Kidney (tissue), 14 donors: ENCODE measurements around the gene FMN2. TPM values are rescaled to one million over a fixed set of nuclear protein-coding genes. Genes with fewer than 3 reads are reported as not detected.

Experiments used
- DNase-seq, 5 donors: peaks; one replicate each; pipeline ENCODE4 v3.0.0-alpha.2; 2013 to 2020
- FAIRE-seq: peaks from 2 replicates; lab custom pipeline; 2012; peaks lifted over from hg19 to GRCh38; lab: Jason Lieb, UNC
- H3K27ac ChIP-seq, 2 donors: one replicate each; pipeline ENCODE4 v1.7.0; 2013; ENCODE audit warnings: low read depth in 2 of 2, low read length in 2 of 2, inconsistent platforms in 1 of 2
- H3K27me3 ChIP-seq: one replicate; pipeline ENCODE4 v1.7.1; 2013; ENCODE audit warnings: low read length, inconsistent platforms; ENCODE audit not compliant: control insufficient read depth, insufficient read depth
- H3K36me3 ChIP-seq, 3 donors: one replicate each; pipeline versions ENCODE4 v1.7.0 to v1.7.1; 2013; ENCODE audit warnings: low read length in 3 of 3, control low read depth in 1 of 3, inconsistent platforms in 1 of 3; ENCODE audit not compliant: insufficient read depth in 3 of 3, control insufficient read depth in 2 of 3
- H3K4me1 ChIP-seq, 3 donors: one replicate each; pipeline versions ENCODE4 v1.7.0 to v1.7.1; 2013; ENCODE audit warnings: low read length in 3 of 3, inconsistent platforms in 1 of 3, low read depth in 1 of 3; ENCODE audit not compliant: control insufficient read depth in 2 of 3, insufficient read depth in 2 of 3
- H3K4me3 ChIP-seq, 3 donors: one replicate each; pipeline versions ENCODE4 v1.7.0 to v1.8.1; 2013; ENCODE audit warnings: low read length in 3 of 3, control low read depth in 1 of 3, inconsistent platforms in 1 of 3
- H3K9ac ChIP-seq, 3 donors: one replicate each; pipeline versions ENCODE4 v1.7.0 to v1.7.1; 2013; ENCODE audit warnings: low read length in 3 of 3, control low read depth in 1 of 3, inconsistent platforms in 1 of 3
- H3K9me3 ChIP-seq, 3 donors: one replicate each; pipeline versions ENCODE4 v1.7.0 to v1.7.1; 2013; ENCODE audit warnings: low read length in 3 of 3, control low read depth in 1 of 3, inconsistent platforms in 1 of 3; ENCODE audit not compliant: control insufficient read depth in 2 of 3, insufficient read depth in 1 of 3
- intact Hi-C: fragments of 100-400 bp; cut with DNase I; formaldehyde crosslinking; loops from one replicate; pipeline ENCODE4 v1.11.1; 2022
- polyA plus RNA-seq: library from polyadenylated mRNA; stranded (reverse); fragments of 350-450 nt; fragmentation: Illumina TruSeq; extraction: RNeasy Lipid Tissue Mini Kit (QIAGEN cat#74804); gene quantifications from one replicate; pipeline ENCODE4 v1.2.3, GENCODE V29; 2014; ENCODE audit warnings: low read depth, low replicate concordance; ENCODE audit not compliant: insufficient read depth
- total RNA-seq: library from RNA; stranded (reverse); fragmentation: NEBNext Ultra II Directional; extraction: Animal tissue kit (Norgen Biotek cat#: 25700); gene quantifications from one replicate; pipeline ENCODE4 v1.2.1, GENCODE V29; 2021
- TF ChIP-seq, protein P1 (sequence below): IDR thresholded peaks from 3 replicates; pipeline ENCODE4 v1.5.1; 2012; ENCODE audit warnings: mild to moderate bottlenecking, moderate library complexity, borderline replicate concordance; ENCODE audit not compliant: insufficient read depth; ENCODE audit errors: extremely low read depth
- donor health status: control.
- donor health status: control.
- donor health status: control.
- donor health status: control.
- donor health status: control.
- donor health status: DM: yes; HTN: yes; CAD: no.
- donor health status: Normal renal cell carcinoma (clear cell type).

FMN2 gene
- total and polyA plus RNA-seq, 2 donors from 2014 or later: 0.06 to 3.4 TPM

DNA sequence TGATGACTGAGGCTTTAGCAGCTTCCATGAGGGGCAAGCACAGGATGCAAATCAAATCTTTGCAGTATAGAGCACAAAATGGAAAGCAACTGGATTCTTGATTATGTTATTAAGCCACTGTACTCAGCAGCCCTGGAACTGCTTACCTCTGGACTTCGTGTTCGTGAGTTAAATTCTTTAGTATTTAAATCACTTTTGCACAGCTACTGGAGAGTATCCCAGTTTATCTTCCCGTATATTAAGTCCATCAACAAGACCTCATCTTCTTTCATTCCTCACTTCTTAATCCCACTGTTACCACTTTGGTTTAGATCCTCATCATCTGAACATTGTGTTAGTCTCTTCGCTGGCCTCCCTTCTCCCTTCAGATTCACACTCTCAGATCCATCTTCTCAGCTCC is 411.4 kb downstream of the FMN2 start:
- Histone ChIP-seq H3K27ac (no peak overlapping the region), H3K4me1 (peaks cover 0 to 2% (median 0%) of the 10 kb centered on the region in 3 donors), H3K27me3 (no peaks in the 10 kb centered on the region), H3K4me3 (no peak overlapping the region), H3K36me3 (no peaks in the 10 kb centered on the region), H3K9me3 (no peaks in the 10 kb centered on the region), H3K9ac (no peak overlapping the region)
- DNase-seq (no peak), FAIRE-seq (no peak)
- intact Hi-C loops: no loop called here
- TF ChIP-seq, protein P1, sequence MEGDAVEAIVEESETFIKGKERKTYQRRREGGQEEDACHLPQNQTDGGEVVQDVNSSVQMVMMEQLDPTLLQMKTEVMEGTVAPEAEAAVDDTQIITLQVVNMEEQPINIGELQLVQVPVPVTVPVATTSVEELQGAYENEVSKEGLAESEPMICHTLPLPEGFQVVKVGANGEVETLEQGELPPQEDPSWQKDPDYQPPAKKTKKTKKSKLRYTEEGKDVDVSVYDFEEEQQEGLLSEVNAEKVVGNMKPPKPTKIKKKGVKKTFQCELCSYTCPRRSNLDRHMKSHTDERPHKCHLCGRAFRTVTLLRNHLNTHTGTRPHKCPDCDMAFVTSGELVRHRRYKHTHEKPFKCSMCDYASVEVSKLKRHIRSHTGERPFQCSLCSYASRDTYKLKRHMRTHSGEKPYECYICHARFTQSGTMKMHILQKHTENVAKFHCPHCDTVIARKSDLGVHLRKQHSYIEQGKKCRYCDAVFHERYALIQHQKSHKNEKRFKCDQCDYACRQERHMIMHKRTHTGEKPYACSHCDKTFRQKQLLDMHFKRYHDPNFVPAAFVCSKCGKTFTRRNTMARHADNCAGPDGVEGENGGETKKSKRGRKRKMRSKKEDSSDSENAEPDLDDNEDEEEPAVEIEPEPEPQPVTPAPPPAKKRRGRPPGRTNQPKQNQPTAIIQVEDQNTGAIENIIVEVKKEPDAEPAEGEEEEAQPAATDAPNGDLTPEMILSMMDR: no peak

DNA sequence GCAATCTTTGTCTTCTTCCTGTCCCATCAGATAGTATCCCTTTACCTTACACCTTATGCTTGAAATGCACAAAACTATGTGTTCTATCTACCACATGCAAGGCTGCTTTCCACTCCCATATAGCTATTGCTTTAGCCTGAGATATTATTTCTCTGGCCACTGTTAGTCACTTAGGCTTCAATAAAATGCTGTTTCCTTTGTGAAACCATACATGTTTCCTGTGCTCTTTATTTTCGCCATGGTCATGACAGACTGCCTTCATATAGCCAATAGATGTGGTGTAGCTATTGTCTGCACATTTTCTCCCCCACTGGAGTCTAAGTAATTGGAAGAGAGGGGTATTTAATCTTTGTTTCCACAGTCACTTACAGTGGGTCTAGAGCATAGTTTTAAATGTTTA is 411.9 kb downstream of the FMN2 start:
- intact Hi-C loops: no loop called here
- no peaks in the 10 kb centered on the region for H3K4me1 ChIP-seq
- no peaks in the 10 kb centered on the region for H3K36me3 ChIP-seq
- no peak overlapping the region for H3K27ac ChIP-seq
- no peak overlapping the region for H3K4me3 ChIP-seq
- H3K9me3 ChIP-seq: no peaks in the 10 kb centered on the region
- TF ChIP-seq, protein P1: no peak
- no peak overlapping the region for H3K9ac ChIP-seq
- FAIRE-seq: no peak
- DNase-seq: no peak
- no peaks in the 10 kb centered on the region for H3K27me3 ChIP-seq

DNA sequence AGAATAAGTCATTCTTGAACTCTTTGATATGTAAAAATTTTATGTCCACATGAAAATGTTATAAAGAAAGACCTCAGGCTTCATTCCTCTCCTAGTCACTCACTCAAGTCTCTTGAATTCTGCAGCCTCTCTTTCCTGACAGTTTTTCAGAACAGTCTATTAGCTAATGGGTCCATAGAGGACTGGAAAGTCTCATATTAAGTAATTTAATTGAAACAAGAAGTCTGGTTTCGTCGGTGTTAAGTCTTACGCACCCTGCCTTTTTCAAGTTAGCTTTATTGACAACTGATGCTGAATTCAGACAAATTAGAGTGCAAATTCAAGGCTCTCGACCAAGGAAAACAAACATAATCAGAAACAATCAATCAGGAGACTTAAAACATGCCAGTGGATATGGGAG is 414.5 kb downstream of the FMN2 start:
- Histone ChIP-seq H3K4me1 (no peaks in the 10 kb centered on the region), H3K4me3 (no peak overlapping the region)
- intact Hi-C loops: no loop called here

More for the DNA sequence above, 414.5 kb downstream of the FMN2 start:
- TF ChIP-seq, protein P1: no peak
- no peak for DNase-seq
- Histone ChIP-seq H3K9ac (no peak overlapping the region), H3K27me3 (no peaks in the 10 kb centered on the region), H3K9me3 (no peaks in the 10 kb centered on the region), H3K36me3 (no peaks in the 10 kb centered on the region), H3K27ac (no peak overlapping the region)
- FAIRE-seq: no peak
